RWPE2 (cell line): ENCODE measurements around the gene SLMAP.

ENCODE experiments used
- ATAC-seq: fragments of 200-7000 bp; cut with Tn5 transposase; 3 replicates; pipeline ENCODE4 v1.9.1; 2021; ENCODE audit warnings: low read depth
- DNase-seq: peaks from one replicate; pipeline ENCODE4 v3.0.0-alpha.2; 2020; ENCODE audit warnings: low spot score
- H3K27ac ChIP-seq: fragments of 450-650 bp; 2 replicates; pipeline ENCODE4 v1.5.1; 2017; ENCODE audit warnings: mild to moderate bottlenecking; ENCODE audit not compliant: poor library complexity, severe bottlenecking
- H3K27me3 ChIP-seq: fragments of 250-450 bp; sonication (Bioruptor Pico); 2 replicates; pipeline ENCODE4 v1.5.1; 2021; ENCODE audit warnings: mild to moderate bottlenecking, moderate library complexity; ENCODE audit not compliant: insufficient read depth, poor library complexity, severe bottlenecking
- H3K36me3 ChIP-seq: fragments of 250-450 bp; sonication (Bioruptor Pico); 2 replicates; pipeline ENCODE4 v1.5.1; 2020; ENCODE audit warnings: low read depth, mild to moderate bottlenecking, moderate library complexity
- H3K4me1 ChIP-seq: fragments of 250-450 bp; sonication (Bioruptor Pico); 2 replicates; pipeline ENCODE4 v1.5.1; 2021; ENCODE audit warnings: mild to moderate bottlenecking, moderate library complexity; ENCODE audit not compliant: insufficient read depth, poor library complexity, severe bottlenecking
- H3K4me3 ChIP-seq: fragments of 250-450 bp; sonication (Bioruptor Pico); 2 replicates; pipeline ENCODE4 v1.5.1; 2021; ENCODE audit warnings: mild to moderate bottlenecking, moderate library complexity; ENCODE audit not compliant: severe bottlenecking
- H3K9me3 ChIP-seq: fragments of 250-450 bp; sonication (Bioruptor Pico); 2 replicates; pipeline ENCODE4 v1.5.1; 2021; ENCODE audit warnings: mild to moderate bottlenecking, moderate library complexity; ENCODE audit not compliant: severe bottlenecking
- CTCF ChIP-seq: fragments of 450-650 bp; IDR thresholded peaks from one replicate; pipeline ENCODE4 v1.5.1; 2017; ENCODE audit warnings: mild to moderate bottlenecking, moderate library complexity; ENCODE audit not compliant: poor library complexity, severe bottlenecking

SLMAP gene

GRCh38 chr3:57729334-57730045 lies 26.6 kb upstream of the SLMAP start:
- Histone ChIP-seq H3K4me3 (no peak overlapping the region), H3K27me3 (no peaks in the 10 kb centered on the region), H3K27ac (no peak overlapping the region), H3K9me3 (no peaks in the 10 kb centered on the region), H3K4me1 (no peaks in the 10 kb centered on the region), H3K36me3 (no peaks in the 10 kb centered on the region)
- no peak for DNase-seq
- TF ChIP-seq CTCF = no peak
- ATAC-seq = no peak

GRCh38 chr3:57730682-57731081 lies 25.4 kb upstream of the SLMAP start:
- ATAC-seq (no peak), DNase-seq (no peak)
- no peak for TF ChIP-seq CTCF
- no peak overlapping the region for H3K4me3 ChIP-seq
- H3K4me1 ChIP-seq = no peaks in the 10 kb centered on the region
- H3K36me3 ChIP-seq = no peaks in the 10 kb centered on the region
- H3K9me3 ChIP-seq = no peaks in the 10 kb centered on the region
- no peaks in the 10 kb centered on the region for H3K27me3 ChIP-seq
- no peak overlapping the region for H3K27ac ChIP-seq

- Histone ChIP-seq H3K27me3 (no peaks in the 10 kb centered on the region), H3K9me3 (no peaks in the 10 kb centered on the region), H3K36me3 (no peaks in the 10 kb centered on the region), H3K4me3 (no peak overlapping the region), H3K4me1 (no peaks in the 10 kb centered on the region), H3K27ac (no peak overlapping the region)
- no peak for TF ChIP-seq CTCF
- ATAC-seq (no peak), DNase-seq (no peak)
These were observed 24.8 kb upstream of the SLMAP start for GRCh38 chr3:57731311-57731710.

GRCh38 chr3:57733790-57734189 lies 22.3 kb upstream of the SLMAP start:
- Histone ChIP-seq H3K27me3 (no peaks in the 10 kb centered on the region), H3K36me3 (no peaks in the 10 kb centered on the region), H3K4me1 (no peaks in the 10 kb centered on the region), H3K4me3 (no peak overlapping the region), H3K27ac (no peak overlapping the region), H3K9me3 (no peaks in the 10 kb centered on the region)
- DNase-seq = no peak
- no peak for TF ChIP-seq CTCF
- peak; percentile 36; the same call in 1 of the 3 replicates for ATAC-seq

- H3K4me1 ChIP-seq = no peaks in the 10 kb centered on the region
- DNase-seq (no peak), ATAC-seq (no peak)
- H3K36me3 ChIP-seq = no peaks in the 10 kb centered on the region
- no peak for TF ChIP-seq CTCF
- no peak overlapping the region for H3K27ac ChIP-seq
- H3K27me3 ChIP-seq = no peaks in the 10 kb centered on the region
- H3K9me3 ChIP-seq = no peaks in the 10 kb centered on the region
- H3K4me3 ChIP-seq = no peak overlapping the region
These were observed 20.7 kb upstream of the SLMAP start for GRCh38 chr3:57735405-57735804.
